H9 (cell line): ENCODE results near the gene CCL11. TPM values are rescaled to one million over a fixed set of nuclear protein-coding genes. Genes with fewer than 3 reads are reported as not detected.

Experiments
- DNase-seq: peaks from one replicate; pipeline ENCODE4 v3.0.0-alpha.2; 2017
- H2AFZ ChIP-seq: one replicate; pipeline ENCODE4 v1.6.1; 2013; ENCODE audit warnings: mild to moderate bottlenecking, low read length, control low read depth, moderate library complexity
- H2AK5ac ChIP-seq: 2 replicates; pipeline ENCODE4 v1.6.1; 2013; ENCODE audit warnings: low read length, control low read depth, mixed read lengths; ENCODE audit not compliant: insufficient read length
- H2BK120ac ChIP-seq: one replicate; pipeline ENCODE4 v1.6.1; 2013; ENCODE audit warnings: low read depth, mild to moderate bottlenecking, low read length, control low read depth, inconsistent platforms; ENCODE audit not compliant: poor library complexity, severe bottlenecking
- H2BK12ac ChIP-seq: 2 replicates; pipeline ENCODE4 v1.6.1; 2013; ENCODE audit warnings: low read length, control low read depth, mixed read lengths, low read depth; ENCODE audit not compliant: insufficient read length
- H2BK15ac ChIP-seq: 2 replicates; pipeline ENCODE4 v1.6.1; 2013; ENCODE audit warnings: low read depth, low read length, control low read depth
- H2BK20ac ChIP-seq: one replicate; pipeline ENCODE4 v1.6.1; 2013; ENCODE audit warnings: low read depth, mild to moderate bottlenecking, low read length, control low read depth, inconsistent platforms; ENCODE audit not compliant: poor library complexity, severe bottlenecking
- H2BK5ac ChIP-seq: 2 replicates; pipeline ENCODE4 v1.6.1; 2013; ENCODE audit warnings: low read length, control low read depth, mixed read lengths; ENCODE audit not compliant: insufficient read length
- H3K14ac ChIP-seq: 2 replicates; pipeline ENCODE4 v1.6.1; 2013; ENCODE audit warnings: low read length, control low read depth; ENCODE audit not compliant: insufficient read depth
- H3K18ac ChIP-seq: 2 replicates; pipeline ENCODE4 v1.6.1; 2013; ENCODE audit warnings: low read depth, mild to moderate bottlenecking, mixed read lengths, low read length, control low read depth; ENCODE audit not compliant: insufficient read length
- H3K23ac ChIP-seq: 2 replicates; pipeline ENCODE4 v1.6.1; 2013; ENCODE audit warnings: low read length, control low read depth, mixed read lengths, low read depth; ENCODE audit not compliant: insufficient read length
- H3K23me2 ChIP-seq: 2 replicates; pipeline ENCODE4 v1.6.1; 2013; ENCODE audit warnings: low read depth, mild to moderate bottlenecking, mixed read lengths, low read length, control low read depth; ENCODE audit not compliant: insufficient read length, poor library complexity, severe bottlenecking
- H3K27ac ChIP-seq: 2 replicates; pipeline ENCODE4 v1.5.1; 2013; ENCODE audit warnings: low read length, control low read depth, mixed read lengths, low read depth; ENCODE audit not compliant: insufficient read length
- H3K27me3 ChIP-seq: 2 replicates; pipeline ENCODE4 v1.6.1; 2013; ENCODE audit warnings: low read length, control low read depth, inconsistent platforms; ENCODE audit not compliant: insufficient read depth
- H3K4ac ChIP-seq: 2 replicates; pipeline ENCODE4 v1.6.1; 2013; ENCODE audit warnings: low read depth, mild to moderate bottlenecking, control low read depth, inconsistent platforms, low read length, moderate library complexity
- H3K4me1 ChIP-seq: 2 replicates; pipeline ENCODE4 v1.6.1; 2013; ENCODE audit warnings: low read length, control low read depth, inconsistent platforms; ENCODE audit not compliant: insufficient read depth
- H3K4me2 ChIP-seq: 2 replicates; pipeline ENCODE4 v1.6.1; 2013; ENCODE audit warnings: low read length, control low read depth, mixed read lengths; ENCODE audit not compliant: insufficient read length, insufficient read depth
- H3K56ac ChIP-seq: 2 replicates; pipeline ENCODE4 v1.6.1; 2013; ENCODE audit warnings: low read depth, mild to moderate bottlenecking, mixed read lengths, low read length, control low read depth; ENCODE audit not compliant: insufficient read length
- H3K79me1 ChIP-seq: 2 replicates; pipeline ENCODE4 v1.6.1; 2013; ENCODE audit warnings: low read depth, mild to moderate bottlenecking, moderate library complexity, low read length, control low read depth, inconsistent platforms; ENCODE audit not compliant: insufficient read depth, poor library complexity, severe bottlenecking
- H3K79me2 ChIP-seq: 2 replicates; pipeline ENCODE4 v1.6.1; 2013; ENCODE audit warnings: low read length, control low read depth, inconsistent platforms; ENCODE audit not compliant: insufficient read depth
- H3K9ac ChIP-seq: 2 replicates; pipeline ENCODE4 v1.6.1; 2013; ENCODE audit warnings: low read length, control low read depth, mixed read lengths; ENCODE audit not compliant: insufficient read length; ENCODE audit errors: extremely low read depth
- H3K9me3 ChIP-seq: one replicate; pipeline ENCODE4 v1.6.1; 2013; ENCODE audit warnings: low read depth, low read length, inconsistent platforms; ENCODE audit not compliant: control insufficient read depth
- H3T11ph ChIP-seq: one replicate; pipeline ENCODE4 v1.6.1; 2013; ENCODE audit warnings: mild to moderate bottlenecking, low read length, control low read depth, inconsistent platforms
- H4K20me1 ChIP-seq: one replicate; pipeline ENCODE4 v1.6.1; 2013; ENCODE audit not compliant: control insufficient read depth, insufficient read length, insufficient read depth
- H4K5ac ChIP-seq: 2 replicates; pipeline ENCODE4 v1.6.1; 2013; ENCODE audit warnings: low read depth, mild to moderate bottlenecking, mixed read lengths, low read length, control low read depth; ENCODE audit not compliant: insufficient read length
- H4K8ac ChIP-seq: replicated peaks from 2 replicates; pipeline ENCODE4 v1.6.1; 2013; ENCODE audit warnings: low read length, control low read depth, mixed read lengths, low read depth; ENCODE audit not compliant: insufficient read length
- H4K91ac ChIP-seq: 2 replicates; pipeline ENCODE4 v1.6.1; 2013; ENCODE audit warnings: low read depth, mild to moderate bottlenecking, moderate library complexity, mixed read lengths, low read length, control low read depth; ENCODE audit not compliant: insufficient read length
- H3K27ac Mint-ChIP-seq, 3 experiments: 2 replicates in 2 of 3; 3 replicates in 1 of 3; pipeline ENCODE4 v1.8.0; 2020 to 2021; ENCODE audit warnings: mixed read lengths in 3 of 3, mild to moderate bottlenecking in 1 of 3, moderate library complexity in 1 of 3
- H3K27me3 Mint-ChIP-seq: 2 replicates; pipeline ENCODE4 v1.8.0; 2021; ENCODE audit warnings: low read depth, mild to moderate bottlenecking, moderate library complexity, mixed read lengths
- H3K36me3 Mint-ChIP-seq, 3 experiments: 2 replicates in 2 of 3; 3 replicates in 1 of 3; pipeline ENCODE4 v1.8.0; 2020 to 2021; ENCODE audit warnings: low read depth in 3 of 3, mixed read lengths in 3 of 3; ENCODE audit not compliant: insufficient read depth in 1 of 3
- H3K4me1 Mint-ChIP-seq, 2 experiments: 2 replicates each; pipeline ENCODE4 v1.8.0; 2020; ENCODE audit warnings: mixed read lengths in 2 of 2
- H3K4me3 Mint-ChIP-seq, 2 experiments: 2 replicates in 1 of 2; 3 replicates in 1 of 2; pipeline ENCODE4 v1.8.0; 2020 to 2021; ENCODE audit warnings: mild to moderate bottlenecking in 2 of 2, mixed read lengths in 2 of 2, moderate library complexity in 1 of 2
- H3K9me3 Mint-ChIP-seq, 2 experiments: 2 replicates in 1 of 2; 3 replicates in 1 of 2; pipeline ENCODE4 v1.8.0; 2020; ENCODE audit warnings: mild to moderate bottlenecking in 2 of 2, mixed read lengths in 2 of 2, moderate library complexity in 1 of 2
- WGBS: extraction: QIAGEN DNeasy Blood & Tissue Kit; methylation state at CpG from one replicate; pipeline ENCODE4 v1.1.7; 2013; ENCODE audit warnings: missing lambda C conversion rate, low lambda C conversion rate, mixed read lengths; ENCODE audit not compliant: insufficient read length; ENCODE audit errors: extremely low coverage; 5-methylcytosine and 5-hydroxymethylcytosine counted together
- total RNA-seq: library from RNA; stranded (reverse); gene quantifications from 2 replicates; pipeline ENCODE4 v1.2.1, GENCODE V29; 2021
- TF ChIP-seq, protein P1 (sequence below): fragments of 200-600 bp; sonication (generic); conservative IDR thresholded peaks from 3 replicates; pipeline ENCODE4 v1.8.0; 2021; ENCODE audit warnings: antibody characterized with exemption, mild to moderate bottlenecking

The CCL11 gene
- total RNA-seq, 1 experiment from 2014 or later, result not detected

DNA sequence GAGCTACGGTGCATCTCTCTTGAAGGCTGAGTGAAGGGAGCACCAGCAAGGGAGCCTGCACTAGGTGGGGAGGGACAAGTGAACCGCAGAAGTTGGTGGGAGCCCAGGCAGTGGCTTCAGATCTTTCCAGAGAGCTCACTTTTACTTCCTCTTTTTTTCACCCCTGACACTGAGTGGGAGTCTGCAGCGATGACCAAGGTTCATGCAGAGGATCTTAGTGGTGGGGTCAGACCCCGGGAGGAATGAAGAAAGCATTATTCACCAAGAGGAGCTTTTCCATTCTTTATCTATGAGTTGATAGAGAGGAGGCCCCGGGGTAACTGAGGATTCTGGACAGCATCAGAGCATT, 33.5 kb upstream of the CCL11 start:
- Mint-ChIP-seq H3K9me3 (no peaks in the 10 kb centered on the region), H3K27ac (no peak overlapping the region), H3K36me3 (peaks cover 0 to 2% (median 2%) of the 10 kb centered on the region in 3 experiments; a peak in 2 of 7 replicates), H3K27me3 (peaks cover 14% of the 10 kb centered on the region), H3K4me3 (no peak overlapping the region), H3K4me1 (peaks cover 49 to 53% of the 10 kb centered on the region in 2 experiments)
- Histone ChIP-seq H3K9ac (no peak overlapping the region), H3T11ph (no peak overlapping the region), H2BK120ac (no peak overlapping the region), H2AFZ (no peak overlapping the region), H2BK15ac (no peak overlapping the region), H3K4me2 (no peak overlapping the region), H3K23ac (no peak overlapping the region), H3K79me1 (no peaks in the 10 kb centered on the region), H4K8ac (no peak overlapping the region), H3K56ac (no peak overlapping the region), H4K5ac (no peak overlapping the region), H3K4ac (no peak overlapping the region), H3K14ac (no peak overlapping the region), H2BK20ac (no peak overlapping the region), H3K27me3 (no peaks in the 10 kb centered on the region; the same call in 1 of the 2 replicates), H2AK5ac (no peak overlapping the region), H2BK5ac (no peak overlapping the region), H3K23me2 (peaks cover 9% of the 10 kb centered on the region), H3K27ac (no peak overlapping the region), H4K20me1 (no peaks in the 10 kb centered on the region), H3K18ac (no peak overlapping the region), H2BK12ac (no peak overlapping the region), H3K4me1 (peaks cover 4% of the 10 kb centered on the region; the same call in 1 of the 2 replicates), H3K79me2 (no peaks in the 10 kb centered on the region), H3K9me3 (no peaks in the 10 kb centered on the region), H4K91ac (no peak overlapping the region)
- no CpG with 5 or more reads among the region's 5 CpGs for WGBS
- TF ChIP-seq, protein P1, sequence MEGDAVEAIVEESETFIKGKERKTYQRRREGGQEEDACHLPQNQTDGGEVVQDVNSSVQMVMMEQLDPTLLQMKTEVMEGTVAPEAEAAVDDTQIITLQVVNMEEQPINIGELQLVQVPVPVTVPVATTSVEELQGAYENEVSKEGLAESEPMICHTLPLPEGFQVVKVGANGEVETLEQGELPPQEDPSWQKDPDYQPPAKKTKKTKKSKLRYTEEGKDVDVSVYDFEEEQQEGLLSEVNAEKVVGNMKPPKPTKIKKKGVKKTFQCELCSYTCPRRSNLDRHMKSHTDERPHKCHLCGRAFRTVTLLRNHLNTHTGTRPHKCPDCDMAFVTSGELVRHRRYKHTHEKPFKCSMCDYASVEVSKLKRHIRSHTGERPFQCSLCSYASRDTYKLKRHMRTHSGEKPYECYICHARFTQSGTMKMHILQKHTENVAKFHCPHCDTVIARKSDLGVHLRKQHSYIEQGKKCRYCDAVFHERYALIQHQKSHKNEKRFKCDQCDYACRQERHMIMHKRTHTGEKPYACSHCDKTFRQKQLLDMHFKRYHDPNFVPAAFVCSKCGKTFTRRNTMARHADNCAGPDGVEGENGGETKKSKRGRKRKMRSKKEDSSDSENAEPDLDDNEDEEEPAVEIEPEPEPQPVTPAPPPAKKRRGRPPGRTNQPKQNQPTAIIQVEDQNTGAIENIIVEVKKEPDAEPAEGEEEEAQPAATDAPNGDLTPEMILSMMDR, result no peak
- DNase-seq, result no peak
